Measurements from ENCODE around the gene HNRNPUL1. TPM values are rescaled to one million over a fixed set of nuclear protein-coding genes. Genes with fewer than 3 reads are reported as not detected.
A peak's percentile ranks its signal among the peaks of the same experiment; 100 is the strongest.

HNRNPUL1 gene
- total and polyA plus RNA-seq, 9 of the 15 experiments (the other 6 are each of a cell fraction or from before 2014, with no cell fraction given) = 7.3 to 211 (median 85.0) TPM

- no peak; the same call in none of the 2 replicates for TF ChIP-seq ATF3 (IDR thresholded peaks at IDR 0.05)
- TF ChIP-seq ATF3 (CRISPR knock-in tag; conservative IDR thresholded peaks at IDR 0.05) = 0 out of 2 replicates have a peak, but pooled peaks have one; percentile 8
- TF ChIP-seq, protein P1, sequence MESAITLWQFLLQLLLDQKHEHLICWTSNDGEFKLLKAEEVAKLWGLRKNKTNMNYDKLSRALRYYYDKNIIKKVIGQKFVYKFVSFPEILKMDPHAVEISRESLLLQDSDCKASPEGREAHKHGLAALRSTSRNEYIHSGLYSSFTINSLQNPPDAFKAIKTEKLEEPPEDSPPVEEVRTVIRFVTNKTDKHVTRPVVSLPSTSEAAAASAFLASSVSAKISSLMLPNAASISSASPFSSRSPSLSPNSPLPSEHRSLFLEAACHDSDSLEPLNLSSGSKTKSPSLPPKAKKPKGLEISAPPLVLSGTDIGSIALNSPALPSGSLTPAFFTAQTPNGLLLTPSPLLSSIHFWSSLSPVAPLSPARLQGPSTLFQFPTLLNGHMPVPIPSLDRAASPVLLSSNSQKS (CRISPR knock-in tag; IDR thresholded peaks at IDR 0.05) = no peak
- peak; percentile 56; the same call in 1 of the 2 replicates for TF ChIP-seq HLTF (IDR thresholded peaks at IDR 0.05)
- TF ChIP-seq RUNX1 (IDR thresholded peaks at IDR 0.05; ENCODE audit: low read depth) = no peak
- TF ChIP-seq ZNF274 (IDR thresholded peaks at IDR 0.05; ENCODE audit: borderline replicate concordance, low read depth, low read length) = no peak
- no peak for TF ChIP-seq TRIM28 (IDR thresholded peaks at IDR 0.05)
- TF ChIP-seq HNRNPK (IDR thresholded peaks at IDR 0.05; ENCODE audit: low read depth, low read length, poor library complexity, severe bottlenecking) = no peak
- no peak for TF ChIP-seq ZNF707 (CRISPR knock-in tag; conservative IDR thresholded peaks at IDR 0.05)
- 0 out of 2 replicates have a peak, but pooled peaks have one; percentile 31 for TF ChIP-seq LEF1 (IDR thresholded peaks at IDR 0.05)
- TF ChIP-seq CBFA2T3 (IDR thresholded peaks at IDR 0.05) = 0 out of 2 replicates have a peak, but pooled peaks have one; percentile 52
- TF ChIP-seq MYNN (IDR thresholded peaks at IDR 0.05) = no peak
- no peak for TF ChIP-seq MYNN (CRISPR knock-in tag; IDR thresholded peaks at IDR 0.05)
- TF ChIP-seq CREB1 (IDR thresholded peaks at IDR 0.05) = no peak
- TF ChIP-seq CREB1 (CRISPR knock-in tag; IDR thresholded peaks at IDR 0.05) = no peak
- no peak for TF ChIP-seq DDX20 (tag; IDR thresholded peaks at IDR 0.05; ENCODE audit: low read depth)
- peak; percentile 47 for TF ChIP-seq PRPF4 (IDR thresholded peaks at IDR 0.05; ENCODE audit: insufficient read depth, low read depth, low read length, poor library complexity, severe bottlenecking)
- TF ChIP-seq ZFX (CRISPR knock-in tag; IDR thresholded peaks at IDR 0.05) = peak; percentile 79
- TF ChIP-seq CREBBP (IDR thresholded peaks at IDR 0.05; ENCODE audit: low read depth, low read length) = no peak
- TF ChIP-seq ZNF140 (CRISPR knock-in tag; IDR thresholded peaks at IDR 0.05) = no peak
- TF ChIP-seq, protein P2, sequence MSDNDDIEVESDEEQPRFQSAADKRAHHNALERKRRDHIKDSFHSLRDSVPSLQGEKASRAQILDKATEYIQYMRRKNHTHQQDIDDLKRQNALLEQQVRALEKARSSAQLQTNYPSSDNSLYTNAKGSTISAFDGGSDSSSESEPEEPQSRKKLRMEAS (CRISPR knock-in tag; IDR thresholded peaks at IDR 0.05) = peak; percentile 59
- TF ChIP-seq, protein P3, sequence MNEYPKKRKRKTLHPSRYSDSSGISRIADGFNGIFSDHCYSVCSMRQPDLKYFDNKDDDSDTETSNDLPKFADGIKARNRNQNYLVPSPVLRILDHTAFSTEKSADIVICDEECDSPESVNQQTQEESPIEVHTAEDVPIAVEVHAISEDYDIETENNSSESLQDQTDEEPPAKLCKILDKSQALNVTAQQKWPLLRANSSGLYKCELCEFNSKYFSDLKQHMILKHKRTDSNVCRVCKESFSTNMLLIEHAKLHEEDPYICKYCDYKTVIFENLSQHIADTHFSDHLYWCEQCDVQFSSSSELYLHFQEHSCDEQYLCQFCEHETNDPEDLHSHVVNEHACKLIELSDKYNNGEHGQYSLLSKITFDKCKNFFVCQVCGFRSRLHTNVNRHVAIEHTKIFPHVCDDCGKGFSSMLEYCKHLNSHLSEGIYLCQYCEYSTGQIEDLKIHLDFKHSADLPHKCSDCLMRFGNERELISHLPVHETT (CRISPR knock-in tag; conservative IDR thresholded peaks at IDR 0.05 in 1 of 2, IDR thresholded peaks at IDR 0.05 in 1 of 2) = no peak; a peak in 1 of 4 replicates
- no peak for TF ChIP-seq JUNB (CRISPR knock-in tag; conservative IDR thresholded peaks at IDR 0.05)
- no peak for TF ChIP-seq KDM4B (IDR thresholded peaks at IDR 0.05; ENCODE audit: borderline replicate concordance in 2 of 2, low read depth in 1 of 2)
- TF ChIP-seq, protein P4, sequence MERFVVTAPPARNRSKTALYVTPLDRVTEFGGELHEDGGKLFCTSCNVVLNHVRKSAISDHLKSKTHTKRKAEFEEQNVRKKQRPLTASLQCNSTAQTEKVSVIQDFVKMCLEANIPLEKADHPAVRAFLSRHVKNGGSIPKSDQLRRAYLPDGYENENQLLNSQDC (CRISPR knock-in tag; IDR thresholded peaks at IDR 0.05) = no peak
- TF ChIP-seq SMARCB1 (IDR thresholded peaks at IDR 0.05; ENCODE audit: insufficient read length, low read depth) = no peak
Measured at GRCh38 chr19:41226053-41226873, 37.9 kb upstream of the HNRNPUL1 start (continued).

Data from K562 (cell line).